H9 (cell line): ENCODE data around the gene GPRC5A. TPM values are rescaled to one million over a fixed set of nuclear protein-coding genes. Genes with fewer than 3 reads are reported as not detected.

Experiments
- DNase-seq: peaks from one replicate; pipeline ENCODE4 v3.0.0-alpha.2; 2017
- H2AFZ ChIP-seq: one replicate; pipeline ENCODE4 v1.6.1; 2013; ENCODE audit warnings: mild to moderate bottlenecking, low read length, control low read depth, moderate library complexity
- H2AK5ac ChIP-seq: 2 replicates; pipeline ENCODE4 v1.6.1; 2013; ENCODE audit warnings: low read length, control low read depth, mixed read lengths; ENCODE audit not compliant: insufficient read length
- H2BK120ac ChIP-seq: one replicate; pipeline ENCODE4 v1.6.1; 2013; ENCODE audit warnings: low read depth, mild to moderate bottlenecking, low read length, control low read depth, inconsistent platforms; ENCODE audit not compliant: poor library complexity, severe bottlenecking
- H2BK12ac ChIP-seq: 2 replicates; pipeline ENCODE4 v1.6.1; 2013; ENCODE audit warnings: low read length, control low read depth, mixed read lengths, low read depth; ENCODE audit not compliant: insufficient read length
- H2BK15ac ChIP-seq: 2 replicates; pipeline ENCODE4 v1.6.1; 2013; ENCODE audit warnings: low read depth, low read length, control low read depth
- H2BK20ac ChIP-seq: one replicate; pipeline ENCODE4 v1.6.1; 2013; ENCODE audit warnings: low read depth, mild to moderate bottlenecking, low read length, control low read depth, inconsistent platforms; ENCODE audit not compliant: poor library complexity, severe bottlenecking
- H2BK5ac ChIP-seq: 2 replicates; pipeline ENCODE4 v1.6.1; 2013; ENCODE audit warnings: low read length, control low read depth, mixed read lengths; ENCODE audit not compliant: insufficient read length
- H3K14ac ChIP-seq: 2 replicates; pipeline ENCODE4 v1.6.1; 2013; ENCODE audit warnings: low read length, control low read depth; ENCODE audit not compliant: insufficient read depth
- H3K18ac ChIP-seq: 2 replicates; pipeline ENCODE4 v1.6.1; 2013; ENCODE audit warnings: low read depth, mild to moderate bottlenecking, mixed read lengths, low read length, control low read depth; ENCODE audit not compliant: insufficient read length
- H3K23ac ChIP-seq: 2 replicates; pipeline ENCODE4 v1.6.1; 2013; ENCODE audit warnings: low read length, control low read depth, mixed read lengths, low read depth; ENCODE audit not compliant: insufficient read length
- H3K23me2 ChIP-seq: 2 replicates; pipeline ENCODE4 v1.6.1; 2013; ENCODE audit warnings: low read depth, mild to moderate bottlenecking, mixed read lengths, low read length, control low read depth; ENCODE audit not compliant: insufficient read length, poor library complexity, severe bottlenecking
- H3K27ac ChIP-seq: 2 replicates; pipeline ENCODE4 v1.5.1; 2013; ENCODE audit warnings: low read length, control low read depth, mixed read lengths, low read depth; ENCODE audit not compliant: insufficient read length
- H3K27me3 ChIP-seq: 2 replicates; pipeline ENCODE4 v1.6.1; 2013; ENCODE audit warnings: low read length, control low read depth, inconsistent platforms; ENCODE audit not compliant: insufficient read depth
- H3K4ac ChIP-seq: 2 replicates; pipeline ENCODE4 v1.6.1; 2013; ENCODE audit warnings: low read depth, mild to moderate bottlenecking, control low read depth, inconsistent platforms, low read length, moderate library complexity
- H3K4me1 ChIP-seq: 2 replicates; pipeline ENCODE4 v1.6.1; 2013; ENCODE audit warnings: low read length, control low read depth, inconsistent platforms; ENCODE audit not compliant: insufficient read depth
- H3K4me2 ChIP-seq: 2 replicates; pipeline ENCODE4 v1.6.1; 2013; ENCODE audit warnings: low read length, control low read depth, mixed read lengths; ENCODE audit not compliant: insufficient read length, insufficient read depth
- H3K56ac ChIP-seq: 2 replicates; pipeline ENCODE4 v1.6.1; 2013; ENCODE audit warnings: low read depth, mild to moderate bottlenecking, mixed read lengths, low read length, control low read depth; ENCODE audit not compliant: insufficient read length
- H3K79me1 ChIP-seq: 2 replicates; pipeline ENCODE4 v1.6.1; 2013; ENCODE audit warnings: low read depth, mild to moderate bottlenecking, moderate library complexity, low read length, control low read depth, inconsistent platforms; ENCODE audit not compliant: insufficient read depth, poor library complexity, severe bottlenecking
- H3K79me2 ChIP-seq: 2 replicates; pipeline ENCODE4 v1.6.1; 2013; ENCODE audit warnings: low read length, control low read depth, inconsistent platforms; ENCODE audit not compliant: insufficient read depth
- H3K9ac ChIP-seq: 2 replicates; pipeline ENCODE4 v1.6.1; 2013; ENCODE audit warnings: low read length, control low read depth, mixed read lengths; ENCODE audit not compliant: insufficient read length; ENCODE audit errors: extremely low read depth
- H3K9me3 ChIP-seq: one replicate; pipeline ENCODE4 v1.6.1; 2013; ENCODE audit warnings: low read depth, low read length, inconsistent platforms; ENCODE audit not compliant: control insufficient read depth
- H3T11ph ChIP-seq: one replicate; pipeline ENCODE4 v1.6.1; 2013; ENCODE audit warnings: mild to moderate bottlenecking, low read length, control low read depth, inconsistent platforms
- H4K20me1 ChIP-seq: one replicate; pipeline ENCODE4 v1.6.1; 2013; ENCODE audit not compliant: control insufficient read depth, insufficient read length, insufficient read depth
- H4K5ac ChIP-seq: 2 replicates; pipeline ENCODE4 v1.6.1; 2013; ENCODE audit warnings: low read depth, mild to moderate bottlenecking, mixed read lengths, low read length, control low read depth; ENCODE audit not compliant: insufficient read length
- H4K8ac ChIP-seq: replicated peaks from 2 replicates; pipeline ENCODE4 v1.6.1; 2013; ENCODE audit warnings: low read length, control low read depth, mixed read lengths, low read depth; ENCODE audit not compliant: insufficient read length
- H4K91ac ChIP-seq: 2 replicates; pipeline ENCODE4 v1.6.1; 2013; ENCODE audit warnings: low read depth, mild to moderate bottlenecking, moderate library complexity, mixed read lengths, low read length, control low read depth; ENCODE audit not compliant: insufficient read length
- H3K27ac Mint-ChIP-seq, 3 experiments: 2 replicates in 2 of 3; 3 replicates in 1 of 3; pipeline ENCODE4 v1.8.0; 2020 to 2021; ENCODE audit warnings: mixed read lengths in 3 of 3, mild to moderate bottlenecking in 1 of 3, moderate library complexity in 1 of 3
- H3K27me3 Mint-ChIP-seq: 2 replicates; pipeline ENCODE4 v1.8.0; 2021; ENCODE audit warnings: low read depth, mild to moderate bottlenecking, moderate library complexity, mixed read lengths
- H3K36me3 Mint-ChIP-seq, 3 experiments: 2 replicates in 2 of 3; 3 replicates in 1 of 3; pipeline ENCODE4 v1.8.0; 2020 to 2021; ENCODE audit warnings: low read depth in 3 of 3, mixed read lengths in 3 of 3; ENCODE audit not compliant: insufficient read depth in 1 of 3
- H3K4me1 Mint-ChIP-seq, 2 experiments: 2 replicates each; pipeline ENCODE4 v1.8.0; 2020; ENCODE audit warnings: mixed read lengths in 2 of 2
- H3K4me3 Mint-ChIP-seq, 2 experiments: 2 replicates in 1 of 2; 3 replicates in 1 of 2; pipeline ENCODE4 v1.8.0; 2020 to 2021; ENCODE audit warnings: mild to moderate bottlenecking in 2 of 2, mixed read lengths in 2 of 2, moderate library complexity in 1 of 2
- H3K9me3 Mint-ChIP-seq, 2 experiments: 2 replicates in 1 of 2; 3 replicates in 1 of 2; pipeline ENCODE4 v1.8.0; 2020; ENCODE audit warnings: mild to moderate bottlenecking in 2 of 2, mixed read lengths in 2 of 2, moderate library complexity in 1 of 2
- CTCF ChIP-seq: fragments of 200-600 bp; sonication (generic); conservative IDR thresholded peaks from 3 replicates; pipeline ENCODE4 v1.8.0; 2021; ENCODE audit warnings: antibody characterized with exemption, mild to moderate bottlenecking
- WGBS: extraction: QIAGEN DNeasy Blood & Tissue Kit; methylation state at CpG from one replicate; pipeline ENCODE4 v1.1.7; 2013; ENCODE audit warnings: missing lambda C conversion rate, low lambda C conversion rate, mixed read lengths; ENCODE audit not compliant: insufficient read length; ENCODE audit errors: extremely low coverage; 5-methylcytosine and 5-hydroxymethylcytosine counted together
- total RNA-seq: library from RNA; stranded (reverse); gene quantifications from 2 replicates; pipeline ENCODE4 v1.2.1, GENCODE V29; 2021

The GPRC5A gene
- total RNA-seq, 1 experiment from 2014 or later: 0.09 TPM

GRCh38 chr12:12908711-12909110, 17.3 kb downstream of the GPRC5A start:
- Histone ChIP-seq H3K27me3 (no peaks in the 10 kb centered on the region; the same call in 1 of the 2 replicates), H3K27ac (no peak overlapping the region), H4K91ac (no peak overlapping the region), H4K20me1 (no peaks in the 10 kb centered on the region), H2BK12ac (no peak overlapping the region), H3K4me2 (no peak overlapping the region), H3K23ac (no peak overlapping the region), H3K79me2 (no peaks in the 10 kb centered on the region), H3K9me3 (no peaks in the 10 kb centered on the region), H3K4ac (no peak overlapping the region), H3T11ph (no peak overlapping the region), H3K79me1 (no peaks in the 10 kb centered on the region), H2BK15ac (no peak overlapping the region), H2BK120ac (no peak overlapping the region), H4K8ac (no peak overlapping the region), H2BK5ac (no peak overlapping the region), H3K14ac (no peak overlapping the region), H2BK20ac (no peak overlapping the region), H3K4me1 (no peaks in the 10 kb centered on the region), H4K5ac (no peak overlapping the region), H3K56ac (no peak overlapping the region), H3K18ac (no peak overlapping the region), H2AFZ (no peak overlapping the region), H2AK5ac (no peak overlapping the region), H3K23me2 (no peaks in the 10 kb centered on the region), H3K9ac (no peak overlapping the region)
- Mint-ChIP-seq H3K4me3 (no peak overlapping the region), H3K27ac (peak overlapping the region in 1 of 3 experiments; percentile 5; a peak in 1 of 7 replicates), H3K9me3 (no peaks in the 10 kb centered on the region), H3K4me1 (peaks cover 2 to 6% of the 10 kb centered on the region in 2 experiments), H3K36me3 (no peaks in the 10 kb centered on the region), H3K27me3 (no peaks in the 10 kb centered on the region; the same call in none of the 2 replicates)
- DNase-seq: no peak
- no CpG with 5 or more reads among the region's 12 CpGs for WGBS
- no peak for TF ChIP-seq CTCF
